H1 (cell line): ENCODE measurements around the gene ITLN1. TPM values are rescaled to one million over a fixed set of nuclear protein-coding genes. Genes with fewer than 3 reads are reported as not detected.

Experiments
- CTCF ChIA-PET: fragments of 300-600 bp; sonication (Branson Sonifier 250); formaldehyde crosslinking; loops from one replicate; lab custom pipeline; 2021; ENCODE audit not compliant: partially characterized antibody; lab: Charles Lee
- POLR2A ChIA-PET: fragments of 300-600 bp; sonication (Branson Sonifier 250); formaldehyde crosslinking; loops from one replicate; lab custom pipeline; 2021; ENCODE audit warnings: inconsistent platforms; ENCODE audit not compliant: partially characterized antibody; lab: Charles Lee
- DNase-seq, 2 experiments: peaks; one replicate each; pipeline versions ENCODE4 v3.0.0 to v3.0.0-alpha.2; 2010 to 2022; ENCODE audit warnings: low spot score in 2 of 2, low read depth in 1 of 2, mixed read lengths in 1 of 2
- FAIRE-seq: peaks from 2 replicates; lab custom pipeline; 2011; peaks lifted over from hg19 to GRCh38; lab: Jason Lieb, UNC
- H2AFZ ChIP-seq: 2 replicates; pipeline ENCODE4 v1.8.1; 2012; ENCODE audit warnings: low read length, inconsistent platforms
- H2AK5ac ChIP-seq: 2 replicates; pipeline ENCODE4 v1.6.1; 2013; ENCODE audit warnings: low read depth, low read length
- H2BK120ac ChIP-seq: replicated peaks from 2 replicates; pipeline ENCODE3; 2013; ENCODE audit warnings: low read depth, low read length, inconsistent platforms
- H2BK12ac ChIP-seq: 2 replicates; pipeline ENCODE4 v1.6.1; 2013; ENCODE audit warnings: low read depth, low read length
- H2BK15ac ChIP-seq: 2 replicates; pipeline ENCODE4 v1.6.1; 2013; ENCODE audit warnings: low read length
- H2BK20ac ChIP-seq: 2 replicates; pipeline ENCODE4 v1.6.1; 2013; ENCODE audit warnings: low read length
- H2BK5ac ChIP-seq: 2 replicates; pipeline ENCODE4 v1.6.1; 2013; ENCODE audit warnings: low read depth, low read length
- H3K14ac ChIP-seq: 2 replicates; pipeline ENCODE4 v1.6.1; 2013; ENCODE audit warnings: inconsistent platforms; ENCODE audit not compliant: insufficient read length
- H3K18ac ChIP-seq: 2 replicates; pipeline ENCODE4 v1.6.1; 2013; ENCODE audit warnings: low read length; ENCODE audit errors: extremely low read depth
- H3K23ac ChIP-seq: 2 replicates; pipeline ENCODE4 v1.6.1; 2013; ENCODE audit warnings: inconsistent platforms; ENCODE audit not compliant: insufficient read length
- H3K23me2 ChIP-seq: 2 replicates; pipeline ENCODE4 v1.6.1; 2013; ENCODE audit warnings: low read depth, low read length
- H3K27ac ChIP-seq: 2 replicates; pipeline ENCODE4 v1.6.1; 2011; ENCODE audit warnings: low read depth, low read length, inconsistent platforms
- H3K27me3 ChIP-seq, 4 experiments: replicated peaks in 1 of 4; 1 replicate in 1 of 4; 2 replicates in 3 of 4; pipeline versions ENCODE4 v1.6.1 to v1.8.1; 2011 to 2013; ENCODE audit warnings: low read length in 3 of 4, mild to moderate bottlenecking in 3 of 4, inconsistent platforms in 2 of 4, mixed read lengths in 2 of 4, moderate library complexity in 1 of 4; ENCODE audit not compliant: control insufficient read depth in 3 of 4, insufficient read depth in 3 of 4; ENCODE audit errors: extremely low read depth in 1 of 4
- H3K36me3 ChIP-seq, 4 experiments: 2 replicates each; pipeline versions ENCODE4 v1.6.1 to v1.8.1; 2011 to 2013; ENCODE audit warnings: mild to moderate bottlenecking in 4 of 4, low read length in 3 of 4, moderate library complexity in 2 of 4, control low read depth in 1 of 4, inconsistent platforms in 1 of 4; ENCODE audit not compliant: insufficient read depth in 4 of 4, control insufficient read depth in 2 of 4
- H3K4ac ChIP-seq: replicated peaks from 2 replicates; pipeline ENCODE3; 2013; ENCODE audit warnings: low read length, low read depth, mixed read lengths, inconsistent platforms; ENCODE audit not compliant: insufficient read length
- H3K4me1 ChIP-seq, 4 experiments: replicated peaks in 1 of 4; 1 replicate in 1 of 4; 2 replicates in 3 of 4; pipeline versions ENCODE4 v1.6.1 to v1.8.1; 2011 to 2013; ENCODE audit warnings: low read length in 3 of 4, inconsistent platforms in 2 of 4, mixed read lengths in 1 of 4; ENCODE audit not compliant: insufficient read depth in 4 of 4, control insufficient read depth in 3 of 4
- H3K4me2 ChIP-seq, 2 experiments: 2 replicates each; pipeline versions ENCODE4 v1.6.1 to v1.8.1; 2011 to 2013; ENCODE audit warnings: low read depth in 2 of 2, low read length in 2 of 2, control low read depth in 1 of 2, inconsistent platforms in 1 of 2, mild to moderate bottlenecking in 1 of 2; ENCODE audit not compliant: insufficient read depth in 1 of 2
- H3K4me3 ChIP-seq, 4 experiments: fragments of 200-600, 300-600 bp in 1 of 4; sonication (generic), shearing (Covaris generic), sonication (Bioruptor Twin) in 1 of 4; 2 replicates each; pipeline versions ENCODE4 v1.5.1 to v1.8.1; 2011 to 2016; ENCODE audit warnings: low read length in 4 of 4, low read depth in 3 of 4, control low read depth in 2 of 4, inconsistent platforms in 2 of 4, mild to moderate bottlenecking in 2 of 4, mixed read lengths in 1 of 4, moderate library complexity in 1 of 4; ENCODE audit not compliant: insufficient read depth in 2 of 4; ENCODE audit errors: extremely low read depth in 1 of 4
- H3K56ac ChIP-seq: replicated peaks from 2 replicates; pipeline ENCODE3; 2013; ENCODE audit warnings: low read depth, mild to moderate bottlenecking, mixed read lengths, low read length, inconsistent platforms; ENCODE audit not compliant: insufficient read length
- H3K79me1 ChIP-seq: 2 replicates; pipeline ENCODE4 v1.6.1; 2013; ENCODE audit warnings: low read depth, low read length, control low read depth
- H3K79me2 ChIP-seq, 2 experiments: 2 replicates each; pipeline versions ENCODE4 v1.6.1 to v1.8.1; 2012 to 2013; ENCODE audit warnings: low read length in 2 of 2, mild to moderate bottlenecking in 2 of 2, inconsistent platforms in 1 of 2; ENCODE audit not compliant: insufficient read depth in 2 of 2, control insufficient read depth in 1 of 2
- H3K9ac ChIP-seq, 4 experiments: replicated peaks in 1 of 4; 1 replicate in 1 of 4; 2 replicates in 3 of 4; pipeline versions ENCODE4 v1.6.1 to v1.8.1; 2011 to 2013; ENCODE audit warnings: low read depth in 3 of 4, low read length in 3 of 4, control low read depth in 2 of 4, mild to moderate bottlenecking in 2 of 4, moderate library complexity in 2 of 4, inconsistent platforms in 1 of 4; ENCODE audit errors: extremely low read depth in 1 of 4
- H3K9me3 ChIP-seq, 2 experiments: 2 replicates each; pipeline versions ENCODE4 v1.6.1 to v1.8.1; 2012 to 2013; ENCODE audit warnings: mild to moderate bottlenecking in 2 of 2, moderate library complexity in 2 of 2, control low read depth in 1 of 2, inconsistent platforms in 1 of 2, low read depth in 1 of 2, low read length in 1 of 2, mixed read lengths in 1 of 2; ENCODE audit not compliant: insufficient read depth in 2 of 2
- H4K20me1 ChIP-seq, 2 experiments: replicated peaks in 1 of 2; 2 replicates each; pipeline versions ENCODE3 to v1.8.1; 2011 to 2013; ENCODE audit warnings: inconsistent platforms in 2 of 2, low read length in 2 of 2, mild to moderate bottlenecking in 1 of 2; ENCODE audit not compliant: insufficient read depth in 2 of 2, control insufficient read depth in 1 of 2
- H4K5ac ChIP-seq: 2 replicates; pipeline ENCODE4 v1.6.1; 2013; ENCODE audit warnings: low read length, low read depth, mixed read lengths, inconsistent platforms; ENCODE audit not compliant: insufficient read length
- H4K8ac ChIP-seq: 2 replicates; pipeline ENCODE4 v1.8.0; 2013; ENCODE audit warnings: mild to moderate bottlenecking, moderate library complexity, low read length, inconsistent platforms; ENCODE audit not compliant: insufficient read depth; ENCODE audit errors: extremely low read depth
- H4K91ac ChIP-seq: replicated peaks from 2 replicates; pipeline ENCODE3; 2013; ENCODE audit warnings: low read length, mixed read lengths, inconsistent platforms; ENCODE audit not compliant: insufficient read length
- ATF2 ChIP-seq: IDR thresholded peaks from 2 replicates; pipeline ENCODE4 v1.6.1; 2012; ENCODE audit warnings: low read length, inconsistent platforms
- BRCA1 ChIP-seq: IDR thresholded peaks from 2 replicates; pipeline ENCODE4 v1.6.1; 2012; ENCODE audit warnings: low read depth, low read length, improper control_type of control experiment
- CTBP2 ChIP-seq: IDR thresholded peaks from 2 replicates; pipeline ENCODE4 v1.7.0; 2011; ENCODE audit warnings: borderline replicate concordance, mild to moderate bottlenecking, moderate library complexity, mixed read lengths, low read length; ENCODE audit not compliant: insufficient read depth, insufficient read length
- FOSL1 ChIP-seq: IDR thresholded peaks from 2 replicates; pipeline ENCODE4 v1.6.1; 2011; ENCODE audit warnings: mild to moderate bottlenecking, low read depth, low read length, moderate library complexity; ENCODE audit not compliant: insufficient read depth
- HDAC2 ChIP-seq, 2 experiments: fragments of 300-600 bp in 1 of 2; sonication (generic) in 1 of 2; IDR thresholded peaks; 2 replicates each; pipeline ENCODE4 v1.6.1; 2011 to 2012; ENCODE audit warnings: low read depth in 2 of 2, low read length in 2 of 2, mild to moderate bottlenecking in 2 of 2, moderate library complexity in 2 of 2, borderline replicate concordance in 1 of 2, inconsistent platforms in 1 of 2
- MAFK ChIP-seq: IDR thresholded peaks from 2 replicates; pipeline ENCODE4 v1.6.1; 2012; ENCODE audit warnings: low read depth, mild to moderate bottlenecking, improper control_type of control experiment, low read length
- RNF2 ChIP-seq: fragments of 200-900, 300-1000 bp; sonication (generic); IDR thresholded peaks from 2 replicates; pipeline ENCODE4 v1.7.1; 2016; ENCODE audit warnings: borderline replicate concordance, low read depth, mild to moderate bottlenecking, antibody characterized with exemption, low read length; ENCODE audit not compliant: poor library complexity, severe bottlenecking; ENCODE audit errors: missing control alignments
- WGBS, 2 experiments: shearing (Covaris generic) in 1 of 2; methylation state at CpG; one replicate each; pipeline versions ENCODE4 v1.1.6 to v1.1.7; 2013 to 2015; ENCODE audit warnings: low lambda C conversion rate in 2 of 2, mixed read lengths in 2 of 2, inconsistent platforms in 1 of 2, low coverage in 1 of 2, missing lambda C conversion rate in 1 of 2; ENCODE audit not compliant: insufficient replicate concordance in 2 of 2, insufficient coverage in 1 of 2, insufficient read length in 1 of 2; ENCODE audit errors: extremely low coverage in 1 of 2, missing lambda C conversion rate in 1 of 2; 5-methylcytosine and 5-hydroxymethylcytosine counted together
- polyA plus RNA-seq, 7 experiments: library from polyadenylated mRNA; depleted of rRNA in 3 of 7; stranded (reverse) in 5 of 7; unstranded in 2 of 7; fragments of >200 nt in 5 of 7; fragments of 200-250 nt in 2 of 7; gene quantifications; 1 replicate in 5 of 7; 2 replicates in 1 of 7; 4 replicates in 1 of 7; pipeline versions ENCODE4 v1.2.1 to v1.2.3, GENCODE V29; 2011 to 2013; ENCODE audit warnings: missing spikeins in 2 of 7, mixed read lengths in 2 of 7
- total RNA-seq: library from RNA; stranded (reverse); fragmentation: NEBNext Ultra II Directional; extraction: Animal tissue kit (Norgen Biotek cat#: 25700); gene quantifications from 2 replicates; pipeline ENCODE4 v1.2.1, GENCODE V29; 2021
- TF ChIP-seq, protein P1 (sequence below), 3 experiments: IDR thresholded peaks; 1 replicate in 2 of 3; 2 replicates in 1 of 3; pipeline versions ENCODE4 v1.5.1 to v1.6.1; 2011; ENCODE audit warnings: low read length in 3 of 3, mild to moderate bottlenecking in 3 of 3, inconsistent platforms in 2 of 3, low read depth in 1 of 3, moderate library complexity in 1 of 3; ENCODE audit not compliant: insufficient read depth in 1 of 3; ENCODE audit errors: control extremely low read depth in 1 of 3

The ITLN1 gene
- total and polyA plus RNA-seq, 2 of the 8 experiments (the other 6 are each of a cell fraction or from before 2014, with no cell fraction given), result not detected

- H3K27ac ChIP-seq, result no peak overlapping the region
- no peak overlapping the region for H4K91ac ChIP-seq
- H2BK20ac ChIP-seq, result no peak overlapping the region
- H3K27me3 ChIP-seq, result no peaks in the 10 kb centered on the region
- H3K56ac ChIP-seq, result no peak overlapping the region
- no peaks in the 10 kb centered on the region for H3K79me1 ChIP-seq
- H3K79me2 ChIP-seq, result no peaks in the 10 kb centered on the region
- H3K9me3 ChIP-seq, result no peaks in the 10 kb centered on the region
- H2BK15ac ChIP-seq, result no peak overlapping the region
- H2AFZ ChIP-seq, result no peak overlapping the region
- ChIA-PET CTCF (interaction anchor here (0.8 to 2.7 kb wide), 9 partner anchors 9 to 148 kb away, joined by 3 to 18 read pairs (median 4); no protein-coding TSS in a partner anchor), POLR2A (no interaction called here)
- H3K23me2 ChIP-seq, result no peaks in the 10 kb centered on the region
- H3K4me1 ChIP-seq, result no peaks in the 10 kb centered on the region
- H3K4me3 ChIP-seq, result no peak overlapping the region
- H4K5ac ChIP-seq, result no peak overlapping the region
- no peak overlapping the region for H4K8ac ChIP-seq
- no peaks in the 10 kb centered on the region for H4K20me1 ChIP-seq
- no peak overlapping the region for H2BK5ac ChIP-seq
- H3K14ac ChIP-seq, result no peak overlapping the region
- WGBS, 2 experiments, result 82% methylated on average over 2 of the region's 2 CpGs; no CpG with 5 or more reads in 1 of the 2 experiments
- DNase-seq (no peak), FAIRE-seq (no peak)
- H2AK5ac ChIP-seq, result no peak overlapping the region
- no peak overlapping the region for H3K9ac ChIP-seq
- H2BK12ac ChIP-seq, result no peak overlapping the region
- H3K36me3 ChIP-seq, result no peaks in the 10 kb centered on the region
- no peak overlapping the region for H2BK120ac ChIP-seq
- no peak overlapping the region for H3K18ac ChIP-seq
- no peak overlapping the region for H3K4ac ChIP-seq
- no peak overlapping the region for H3K23ac ChIP-seq
- H3K4me2 ChIP-seq, result no peak overlapping the region
- TF ChIP-seq RNF2 (no peak), BRCA1 (no peak), MAFK (no peak), FOSL1 (no peak), ATF2 (no peak), CTBP2 (no peak), HDAC2 (IDR thresholded peaks at IDR 0.05; ENCODE audit: borderline replicate concordance in 1 of 2, low read depth in 2 of 2, low read length in 2 of 2) (no peak)
- TF ChIP-seq, protein P1, sequence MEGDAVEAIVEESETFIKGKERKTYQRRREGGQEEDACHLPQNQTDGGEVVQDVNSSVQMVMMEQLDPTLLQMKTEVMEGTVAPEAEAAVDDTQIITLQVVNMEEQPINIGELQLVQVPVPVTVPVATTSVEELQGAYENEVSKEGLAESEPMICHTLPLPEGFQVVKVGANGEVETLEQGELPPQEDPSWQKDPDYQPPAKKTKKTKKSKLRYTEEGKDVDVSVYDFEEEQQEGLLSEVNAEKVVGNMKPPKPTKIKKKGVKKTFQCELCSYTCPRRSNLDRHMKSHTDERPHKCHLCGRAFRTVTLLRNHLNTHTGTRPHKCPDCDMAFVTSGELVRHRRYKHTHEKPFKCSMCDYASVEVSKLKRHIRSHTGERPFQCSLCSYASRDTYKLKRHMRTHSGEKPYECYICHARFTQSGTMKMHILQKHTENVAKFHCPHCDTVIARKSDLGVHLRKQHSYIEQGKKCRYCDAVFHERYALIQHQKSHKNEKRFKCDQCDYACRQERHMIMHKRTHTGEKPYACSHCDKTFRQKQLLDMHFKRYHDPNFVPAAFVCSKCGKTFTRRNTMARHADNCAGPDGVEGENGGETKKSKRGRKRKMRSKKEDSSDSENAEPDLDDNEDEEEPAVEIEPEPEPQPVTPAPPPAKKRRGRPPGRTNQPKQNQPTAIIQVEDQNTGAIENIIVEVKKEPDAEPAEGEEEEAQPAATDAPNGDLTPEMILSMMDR (IDR thresholded peaks at IDR 0.05; ENCODE audit: control extremely low read depth in 1 of 3, insufficient read depth in 1 of 3, low read depth in 1 of 3, low read length in 3 of 3), result no peak
Measured at GRCh38 chr1:160827418-160827817, 57.6 kb downstream of the ITLN1 start.
